Activated CD4-positive, alpha-beta memory T cell treated with anti-CD3 and anti-CD28 coated beads, Interleukin-2, amount 10 ng/mL, durations not matched to agents 7 days and 5 days (primary cell): ENCODE measurements around the gene NCK2. TPM values are rescaled to one million over a fixed set of nuclear protein-coding genes. Genes with fewer than 3 reads are reported as not detected.

Experiments used
- CTCF ChIA-PET: fragments of 350-600 bp; sonication (Branson Sonifier 250); formaldehyde crosslinking; loops from one replicate; lab custom pipeline; 2021; ENCODE audit warnings: antibody characterized with exemption, inconsistent platforms; lab: Charles Lee
- POLR2A ChIA-PET: fragments of 350-600 bp; sonication (Branson Sonifier 250); formaldehyde crosslinking; loops from one replicate; lab custom pipeline; 2021; ENCODE audit warnings: antibody characterized with exemption; lab: Charles Lee
- DNase-seq: peaks from one replicate; pipeline ENCODE4 v3.0.0-alpha.2; 2020
- H3K27ac Mint-ChIP-seq: one replicate; pipeline ENCODE4 v1.8.0; 2021; ENCODE audit warnings: mild to moderate bottlenecking, mixed read lengths
- H3K27me3 Mint-ChIP-seq: one replicate; pipeline ENCODE4 v1.8.0; 2021; ENCODE audit warnings: mixed read lengths
- H3K36me3 Mint-ChIP-seq: one replicate; pipeline ENCODE4 v1.8.0; 2021; ENCODE audit warnings: low read depth, mixed read lengths
- H3K4me1 Mint-ChIP-seq: one replicate; pipeline ENCODE4 v1.8.0; 2021; ENCODE audit warnings: mixed read lengths
- H3K4me3 Mint-ChIP-seq: one replicate; pipeline ENCODE4 v1.8.0; 2021; ENCODE audit warnings: mild to moderate bottlenecking, mixed read lengths
- H3K9me3 Mint-ChIP-seq: one replicate; pipeline ENCODE4 v1.8.0; 2021; ENCODE audit warnings: mixed read lengths
- total RNA-seq, 2 experiments: library from RNA; stranded (reverse); gene quantifications; one replicate each; pipeline ENCODE4 v1.2.3, GENCODE V29; 2021

Gene NCK2
- total RNA-seq, 2 experiments from 2014 or later: 70.8 to 75.9 TPM

GRCh38 chr2:105862843-105863242 is 118.1 kb downstream of the NCK2 start:
- CTCF ChIA-PET: interaction anchor here (1.4 kb wide), 1 partner anchor 76 kb away, joined by 5 read pairs; no protein-coding TSS in a partner anchor
- no peaks in the 10 kb centered on the region for H3K9me3 Mint-ChIP-seq
- H3K4me1 Mint-ChIP-seq: peaks cover 76% of the 10 kb centered on the region
- H3K4me3 Mint-ChIP-seq: no peak overlapping the region
- POLR2A ChIA-PET: interaction anchor here (1.0 kb wide), 1 partner anchor 41 kb away, joined by 3 read pairs; no protein-coding TSS in a partner anchor
- DNase-seq: no peak
- peaks cover 45% of the 10 kb centered on the region for H3K36me3 Mint-ChIP-seq
- no peaks in the 10 kb centered on the region for H3K27me3 Mint-ChIP-seq
- H3K27ac Mint-ChIP-seq: peak overlapping the region; percentile 33

GRCh38 chr2:105864262-105864661 is 119.5 kb downstream of the NCK2 start:
- Mint-ChIP-seq H3K4me1 (peaks cover 70% of the 10 kb centered on the region), H3K9me3 (no peaks in the 10 kb centered on the region), H3K36me3 (peaks cover 36% of the 10 kb centered on the region), H3K4me3 (no peak overlapping the region), H3K27ac (peak overlapping the region; percentile 13), H3K27me3 (no peaks in the 10 kb centered on the region)
- no peak for DNase-seq
- ChIA-PET CTCF (interaction anchor here (0.9 to 1.4 kb wide), 2 partner anchors 76 to 77 kb away, joined by 3 to 5 read pairs; no protein-coding TSS in a partner anchor), POLR2A (interaction anchor here (2.2 kb wide), 1 partner anchor 66 kb away, joined by 7 read pairs; no protein-coding TSS in a partner anchor)

GRCh38 chr2:105865222-105865913 is 120.7 kb downstream of the NCK2 start:
- peak overlapping the region; percentile 40 for H3K27ac Mint-ChIP-seq
- ChIA-PET POLR2A (interaction anchor here (2.2 kb wide), 1 partner anchor 67 kb away, joined by 7 read pairs; no protein-coding TSS in a partner anchor), CTCF (interaction anchor here (0.9 to 1.4 kb wide), 2 partner anchors 77 to 238 kb away, joined by 3 read pairs; no protein-coding TSS in a partner anchor)
- peaks cover 68% of the 10 kb centered on the region for H3K4me1 Mint-ChIP-seq
- no peaks in the 10 kb centered on the region for H3K9me3 Mint-ChIP-seq
- peaks cover 26% of the 10 kb centered on the region for H3K36me3 Mint-ChIP-seq
- H3K27me3 Mint-ChIP-seq: no peaks in the 10 kb centered on the region
- no peak overlapping the region for H3K4me3 Mint-ChIP-seq
- DNase-seq: no peak

- Mint-ChIP-seq H3K4me3 (no peak overlapping the region), H3K4me1 (peaks cover 67% of the 10 kb centered on the region), H3K27me3 (no peaks in the 10 kb centered on the region), H3K27ac (no peak overlapping the region), H3K9me3 (no peaks in the 10 kb centered on the region), H3K36me3 (peaks cover 27% of the 10 kb centered on the region)
- POLR2A ChIA-PET: no interaction called here
- no peak for DNase-seq
- CTCF ChIA-PET: interaction anchor here (1.3 to 1.4 kb wide), 2 partner anchors 237 to 290 kb away, joined by 3 read pairs; no protein-coding TSS in a partner anchor
Observed at GRCh38 chr2:105866216-105867185, 121.8 kb downstream of the NCK2 start.

GRCh38 chr2:105867587-105867986 is 122.9 kb downstream of the NCK2 start:
- Mint-ChIP-seq H3K9me3 (no peaks in the 10 kb centered on the region), H3K27ac (no peak overlapping the region), H3K36me3 (peaks cover 32% of the 10 kb centered on the region), H3K4me3 (no peak overlapping the region), H3K4me1 (peaks cover 70% of the 10 kb centered on the region), H3K27me3 (no peaks in the 10 kb centered on the region)
- DNase-seq: no peak
- ChIA-PET POLR2A (no interaction called here), CTCF (no interaction called here)

GRCh38 chr2:105868060-105868459 is 123.3 kb downstream of the NCK2 start:
- Mint-ChIP-seq H3K27me3 (no peaks in the 10 kb centered on the region), H3K4me3 (no peak overlapping the region), H3K27ac (no peak overlapping the region), H3K36me3 (peaks cover 33% of the 10 kb centered on the region), H3K4me1 (peaks cover 70% of the 10 kb centered on the region), H3K9me3 (no peaks in the 10 kb centered on the region)
- ChIA-PET POLR2A (no interaction called here), CTCF (no interaction called here)
- no peak for DNase-seq

GRCh38 chr2:105869341-105869740 is 124.6 kb downstream of the NCK2 start:
- ChIA-PET CTCF (no interaction called here), POLR2A (no interaction called here)
- H3K27ac Mint-ChIP-seq: no peak overlapping the region
- no peak for DNase-seq
- H3K9me3 Mint-ChIP-seq: no peaks in the 10 kb centered on the region
- H3K27me3 Mint-ChIP-seq: no peaks in the 10 kb centered on the region
- H3K4me1 Mint-ChIP-seq: peaks cover 69% of the 10 kb centered on the region
- H3K36me3 Mint-ChIP-seq: peaks cover 25% of the 10 kb centered on the region
- no peak overlapping the region for H3K4me3 Mint-ChIP-seq

GRCh38 chr2:105870062-105870461 is 125.3 kb downstream of the NCK2 start:
- POLR2A ChIA-PET: no interaction called here
- Mint-ChIP-seq H3K4me1 (peaks cover 65% of the 10 kb centered on the region), H3K9me3 (no peaks in the 10 kb centered on the region), H3K36me3 (peaks cover 25% of the 10 kb centered on the region), H3K27me3 (no peaks in the 10 kb centered on the region), H3K4me3 (no peak overlapping the region), H3K27ac (no peak overlapping the region)
- DNase-seq: no peak
- CTCF ChIA-PET: no interaction called here

- no peak overlapping the region for H3K27ac Mint-ChIP-seq
- no peaks in the 10 kb centered on the region for H3K9me3 Mint-ChIP-seq
- POLR2A ChIA-PET: interaction anchor here (1.3 kb wide), 1 partner anchor 116 kb away, joined by 3 read pairs; no protein-coding TSS in a partner anchor
- DNase-seq: no peak
- CTCF ChIA-PET: no interaction called here
- H3K27me3 Mint-ChIP-seq: no peaks in the 10 kb centered on the region
- H3K4me3 Mint-ChIP-seq: no peak overlapping the region
- peaks cover 64% of the 10 kb centered on the region for H3K4me1 Mint-ChIP-seq
- peaks cover 33% of the 10 kb centered on the region for H3K36me3 Mint-ChIP-seq
Observed at GRCh38 chr2:105870858-105871257, 126.1 kb downstream of the NCK2 start.

GRCh38 chr2:105872142-105872728 is 127.5 kb downstream of the NCK2 start:
- Mint-ChIP-seq H3K9me3 (no peaks in the 10 kb centered on the region), H3K27ac (peak overlapping the region; percentile 70), H3K4me1 (peaks cover 73% of the 10 kb centered on the region), H3K4me3 (no peak overlapping the region), H3K36me3 (peaks cover 44% of the 10 kb centered on the region), H3K27me3 (no peaks in the 10 kb centered on the region)
- DNase-seq: peak; percentile 30
- ChIA-PET CTCF (interaction anchor here (1.3 kb wide), 1 partner anchor 82 kb away, joined by 3 read pairs; no protein-coding TSS in a partner anchor), POLR2A (interaction anchor here (1.3 kb wide), 1 partner anchor 118 kb away, joined by 3 read pairs; no protein-coding TSS in a partner anchor)

GRCh38 chr2:105872830-105873229 is 128.1 kb downstream of the NCK2 start:
- H3K4me3 Mint-ChIP-seq: no peak overlapping the region
- no peak for DNase-seq
- ChIA-PET CTCF (no interaction called here), POLR2A (no interaction called here)
- no peaks in the 10 kb centered on the region for H3K9me3 Mint-ChIP-seq
- no peaks in the 10 kb centered on the region for H3K27me3 Mint-ChIP-seq
- peaks cover 77% of the 10 kb centered on the region for H3K4me1 Mint-ChIP-seq
- H3K27ac Mint-ChIP-seq: peak overlapping the region; percentile 70
- peaks cover 50% of the 10 kb centered on the region for H3K36me3 Mint-ChIP-seq

- peak overlapping the region; percentile 70 for H3K27ac Mint-ChIP-seq
- H3K4me3 Mint-ChIP-seq: no peak overlapping the region
- no peaks in the 10 kb centered on the region for H3K9me3 Mint-ChIP-seq
- DNase-seq: no peak
- POLR2A ChIA-PET: interaction anchor here (1.8 kb wide), 1 partner anchor 60 kb away, joined by 4 read pairs; no protein-coding TSS in a partner anchor
- peaks cover 79% of the 10 kb centered on the region for H3K4me1 Mint-ChIP-seq
- H3K27me3 Mint-ChIP-seq: no peaks in the 10 kb centered on the region
- CTCF ChIA-PET: no interaction called here
- peaks cover 54% of the 10 kb centered on the region for H3K36me3 Mint-ChIP-seq
Observed at GRCh38 chr2:105873281-105873680, 128.6 kb downstream of the NCK2 start.
